ENCODE data around the gene UBE2R2. TPM values are rescaled to one million over a fixed set of nuclear protein-coding genes. Genes with fewer than 3 reads are reported as not detected.

The UBE2R2 gene
- total RNA-seq, 3 donors from 2014 or later, result 21.2 to 35.0 (median 22.6) TPM

DNA sequence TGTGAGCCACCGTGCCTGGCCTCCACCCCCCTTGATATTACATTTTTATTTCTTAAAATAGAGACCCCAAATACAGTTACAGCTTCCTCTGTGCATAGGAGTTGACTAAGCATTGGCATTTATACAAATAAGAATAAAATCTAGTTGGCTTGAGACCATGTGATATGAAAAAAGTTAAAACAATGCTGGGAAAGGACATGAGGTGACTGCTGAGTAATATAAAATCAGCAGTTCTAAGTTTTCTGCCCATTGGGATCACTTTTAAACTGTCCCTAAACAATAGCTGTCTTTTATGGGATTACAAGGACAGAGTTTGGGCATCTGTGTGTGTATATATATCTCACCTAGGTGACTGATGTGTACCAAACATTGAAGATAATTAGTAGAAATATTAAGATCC, 96.6 kb downstream of the UBE2R2 start:
- H3K9me3 ChIP-seq, result no peaks in the 10 kb centered on the region
- no peaks in the 10 kb centered on the region for H3K4me1 ChIP-seq
- H3K27ac ChIP-seq, result no peak overlapping the region
- no peak overlapping the region for H3K4me3 ChIP-seq
- intact Hi-C loops (cut with DNase I; ENCODE audit: low total_unique reads), result no loop called here
- DNase-seq (ENCODE audit: low spot score in 2 of 2), result no peak
- H3K27me3 ChIP-seq, result no peaks in the 10 kb centered on the region
- H3K36me3 ChIP-seq, result no peaks in the 10 kb centered on the region
- TF ChIP-seq POLR2AphosphoS5 (IDR thresholded peaks at IDR 0.05) (no peak), POLR2A (IDR thresholded peaks at IDR 0.05) (no peak)
- TF ChIP-seq, protein P1, sequence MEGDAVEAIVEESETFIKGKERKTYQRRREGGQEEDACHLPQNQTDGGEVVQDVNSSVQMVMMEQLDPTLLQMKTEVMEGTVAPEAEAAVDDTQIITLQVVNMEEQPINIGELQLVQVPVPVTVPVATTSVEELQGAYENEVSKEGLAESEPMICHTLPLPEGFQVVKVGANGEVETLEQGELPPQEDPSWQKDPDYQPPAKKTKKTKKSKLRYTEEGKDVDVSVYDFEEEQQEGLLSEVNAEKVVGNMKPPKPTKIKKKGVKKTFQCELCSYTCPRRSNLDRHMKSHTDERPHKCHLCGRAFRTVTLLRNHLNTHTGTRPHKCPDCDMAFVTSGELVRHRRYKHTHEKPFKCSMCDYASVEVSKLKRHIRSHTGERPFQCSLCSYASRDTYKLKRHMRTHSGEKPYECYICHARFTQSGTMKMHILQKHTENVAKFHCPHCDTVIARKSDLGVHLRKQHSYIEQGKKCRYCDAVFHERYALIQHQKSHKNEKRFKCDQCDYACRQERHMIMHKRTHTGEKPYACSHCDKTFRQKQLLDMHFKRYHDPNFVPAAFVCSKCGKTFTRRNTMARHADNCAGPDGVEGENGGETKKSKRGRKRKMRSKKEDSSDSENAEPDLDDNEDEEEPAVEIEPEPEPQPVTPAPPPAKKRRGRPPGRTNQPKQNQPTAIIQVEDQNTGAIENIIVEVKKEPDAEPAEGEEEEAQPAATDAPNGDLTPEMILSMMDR (IDR thresholded peaks at IDR 0.05), result no peak

DNA sequence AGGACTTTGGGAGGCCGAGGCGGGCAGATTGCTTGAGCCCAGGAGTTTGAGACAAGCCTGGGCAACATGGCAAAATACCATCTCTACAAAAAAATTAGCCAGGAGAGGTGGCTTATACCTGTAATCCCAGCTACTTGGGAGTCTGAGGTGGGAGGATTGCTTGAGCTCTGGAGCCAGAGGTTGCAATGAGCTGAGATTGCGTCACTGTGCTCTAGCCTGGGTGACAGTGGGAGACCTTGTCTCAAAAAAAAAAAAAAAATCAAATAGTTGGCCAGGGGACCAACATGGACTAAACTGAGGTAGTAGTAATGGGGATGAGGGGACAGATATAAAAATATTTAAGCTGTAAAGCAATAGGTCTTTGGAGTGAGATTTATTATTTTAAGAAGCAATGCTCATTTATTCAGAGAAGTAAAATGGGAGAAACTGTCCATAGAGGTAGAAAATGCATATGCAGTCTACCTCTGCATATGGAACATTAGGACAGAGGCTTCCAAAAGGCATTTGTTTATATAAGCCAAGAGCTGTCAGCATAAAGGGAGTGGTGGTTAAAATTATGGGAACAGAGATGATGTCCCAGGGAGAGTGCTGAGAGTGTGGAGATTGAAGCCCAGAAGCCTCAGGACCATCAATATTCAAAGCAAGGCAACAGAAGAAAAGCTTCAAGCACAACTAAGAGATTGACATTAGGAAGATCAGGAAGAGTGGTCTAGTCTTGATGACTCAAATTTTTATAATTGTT, 98.1 kb downstream of the UBE2R2 start:
- no peak for DNase-seq (ENCODE audit: low spot score in 2 of 2)
- intact Hi-C loops (cut with DNase I; ENCODE audit: low total_unique reads), result no loop called here
- no peaks in the 10 kb centered on the region for H3K36me3 ChIP-seq
- no peak overlapping the region for H3K4me3 ChIP-seq
- H3K4me1 ChIP-seq, result no peaks in the 10 kb centered on the region
- no peaks in the 10 kb centered on the region for H3K27me3 ChIP-seq
- TF ChIP-seq, protein P1 (IDR thresholded peaks at IDR 0.05), result no peak
- TF ChIP-seq POLR2A (IDR thresholded peaks at IDR 0.05) (no peak), POLR2AphosphoS5 (IDR thresholded peaks at IDR 0.05) (no peak)
- no peak overlapping the region for H3K27ac ChIP-seq
- no peaks in the 10 kb centered on the region for H3K9me3 ChIP-seq

DNA sequence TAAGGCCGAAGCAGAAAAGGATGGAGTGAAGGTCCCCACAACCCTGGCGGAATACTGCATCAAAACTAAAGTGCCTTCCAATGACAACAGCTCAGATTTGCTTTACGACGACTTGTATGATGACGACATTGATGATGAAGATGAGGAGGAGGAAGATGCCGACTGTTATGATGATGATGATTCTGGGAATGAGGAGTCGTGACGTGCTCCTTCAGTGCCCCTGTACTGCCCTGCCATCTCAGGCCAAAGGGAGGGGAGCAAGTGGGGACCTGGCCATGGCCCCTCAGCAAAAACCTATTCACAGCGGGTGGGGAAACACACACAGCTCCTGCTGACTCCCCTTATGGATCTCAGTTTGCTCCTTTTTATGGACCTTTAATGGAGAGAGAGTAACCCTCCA, 100.1 kb downstream of the UBE2R2 start:
- intact Hi-C loops (cut with DNase I; ENCODE audit: low total_unique reads), result no loop called here
- no peaks in the 10 kb centered on the region for H3K9me3 ChIP-seq
- no peak overlapping the region for H3K27ac ChIP-seq
- no peak for DNase-seq (ENCODE audit: low spot score in 2 of 2)
- no peaks in the 10 kb centered on the region for H3K27me3 ChIP-seq
- TF ChIP-seq, protein P1 (IDR thresholded peaks at IDR 0.05), result no peak
- TF ChIP-seq POLR2AphosphoS5 (IDR thresholded peaks at IDR 0.05) (no peak), POLR2A (IDR thresholded peaks at IDR 0.05) (no peak)
- no peaks in the 10 kb centered on the region for H3K4me1 ChIP-seq
- H3K4me3 ChIP-seq, result no peak overlapping the region
- no peaks in the 10 kb centered on the region for H3K36me3 ChIP-seq

DNA sequence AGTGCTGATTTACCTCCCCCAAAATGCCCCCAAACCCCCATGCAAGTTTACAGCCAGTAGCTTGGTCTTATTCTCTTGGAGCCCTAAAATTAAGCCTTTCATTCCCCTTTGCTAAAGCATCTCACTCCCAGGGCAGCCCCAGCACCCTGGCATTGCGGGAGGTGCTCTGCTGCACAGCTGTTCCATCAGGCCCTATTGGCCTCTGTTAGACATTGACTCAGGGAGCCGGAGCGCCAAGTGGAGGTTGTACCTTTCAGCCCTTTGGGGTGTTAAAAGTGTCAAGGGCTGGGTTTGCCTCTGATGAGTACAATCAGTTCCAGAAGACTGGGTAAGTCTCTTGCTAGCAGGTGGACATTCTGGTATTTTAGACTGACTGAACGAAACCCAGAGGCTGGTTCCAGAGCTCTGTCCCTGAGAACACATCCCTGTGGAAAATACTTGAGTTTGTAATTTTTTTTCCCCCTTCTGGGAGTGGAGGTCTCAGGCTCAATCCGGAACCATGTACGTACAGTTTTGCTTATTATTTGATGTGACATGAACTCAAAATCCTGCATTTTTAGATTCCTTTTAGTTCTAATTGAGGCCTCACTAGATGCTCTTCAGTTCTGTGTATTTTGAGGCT, 102.4 kb downstream of the UBE2R2 start:
- no peaks in the 10 kb centered on the region for H3K4me1 ChIP-seq
- no peak for DNase-seq (ENCODE audit: low spot score in 2 of 2)
- no peaks in the 10 kb centered on the region for H3K27me3 ChIP-seq
- intact Hi-C loops (cut with DNase I; ENCODE audit: low total_unique reads), result no loop called here
- no peaks in the 10 kb centered on the region for H3K36me3 ChIP-seq
- H3K27ac ChIP-seq, result no peak overlapping the region
- TF ChIP-seq, protein P1 (IDR thresholded peaks at IDR 0.05), result no peak
- TF ChIP-seq POLR2AphosphoS5 (IDR thresholded peaks at IDR 0.05) (no peak), POLR2A (IDR thresholded peaks at IDR 0.05) (no peak)
- no peak overlapping the region for H3K4me3 ChIP-seq
- H3K9me3 ChIP-seq, result no peaks in the 10 kb centered on the region

Measured in breast epithelium (tissue), 4 donors.